HG03378 (cell line): Measurements from ENCODE around the gene SERPINA3.

Experiments
- ATAC-seq: cut with Tn5 transposase; IDR thresholded peaks from one replicate; pipeline ENCODE4 v1.9.1; 2021; ENCODE audit warnings: mild to moderate bottlenecking, moderate library complexity; ENCODE audit not compliant: unreplicated experiment

Gene SERPINA3

GRCh38 chr14:94650806-94651805 is 38.9 kb downstream of the SERPINA3 start:
- no peak for ATAC-seq

GRCh38 chr14:94653321-94653720 is 41.1 kb downstream of the SERPINA3 start:
- ATAC-seq, result no peak

GRCh38 chr14:94654071-94654861 is 42.1 kb downstream of the SERPINA3 start:
- ATAC-seq, result no peak

- ATAC-seq, result no peak
These were observed 43.0 kb downstream of the SERPINA3 start for GRCh38 chr14:94655169-94655710.

- ATAC-seq, result no peak
These were observed 43.9 kb downstream of the SERPINA3 start for GRCh38 chr14:94656043-94656442.

- ATAC-seq, result no peak
These were observed 47.1 kb downstream of the SERPINA3 start for GRCh38 chr14:94659256-94659655.

- ATAC-seq, result no peak
These were observed 47.7 kb downstream of the SERPINA3 start for GRCh38 chr14:94659901-94660300.

- ATAC-seq, result no peak
These were observed 48.2 kb downstream of the SERPINA3 start for GRCh38 chr14:94660306-94660946.

GRCh38 chr14:94663538-94663937 is 51.3 kb downstream of the SERPINA3 start:
- ATAC-seq, result no peak

GRCh38 chr14:94663965-94664704 is 51.9 kb downstream of the SERPINA3 start:
- ATAC-seq, result no peak

- no peak for ATAC-seq
These were observed 52.9 kb downstream of the SERPINA3 start for GRCh38 chr14:94665121-94665520.

GRCh38 chr14:94665544-94665943 is 53.4 kb downstream of the SERPINA3 start:
- no peak for ATAC-seq

- no peak for ATAC-seq
These were observed 58.6 kb downstream of the SERPINA3 start for GRCh38 chr14:94670692-94671285.

- ATAC-seq, result no peak
These were observed 59.8 kb downstream of the SERPINA3 start for GRCh38 chr14:94671870-94672444.

GRCh38 chr14:94673071-94673470 is 60.9 kb downstream of the SERPINA3 start:
- ATAC-seq, result no peak
